HG03139 (cell line): ENCODE results near the gene RAP1GAP.
"Not testable (repeated sequence)": the region's sequence is repeated elsewhere in the genome, so short reads cannot be mapped to it uniquely, and the experiment has no call there.

ENCODE experiments used
- ATAC-seq: cut with Tn5 transposase; IDR thresholded peaks from one replicate; pipeline ENCODE4 v1.9.1; 2021; ENCODE audit not compliant: unreplicated experiment

RAP1GAP gene

GRCh38 chr1:21574466-21575151 is 94.5 kb downstream of the RAP1GAP start:
- ATAC-seq, result no peak

- no peak for ATAC-seq
These were observed 95.1 kb downstream of the RAP1GAP start for GRCh38 chr1:21573971-21574465.

- no peak for ATAC-seq
These were observed 95.7 kb downstream of the RAP1GAP start for GRCh38 chr1:21573475-21573874.

GRCh38 chr1:21572735-21573277 is 96.4 kb downstream of the RAP1GAP start:
- no peak for ATAC-seq

- no peak for ATAC-seq
These were observed 96.9 kb downstream of the RAP1GAP start for GRCh38 chr1:21572221-21572620.

GRCh38 chr1:21570885-21571284 is 98.3 kb downstream of the RAP1GAP start:
- ATAC-seq, result no peak

GRCh38 chr1:21570528-21570875 is 98.7 kb downstream of the RAP1GAP start:
- ATAC-seq, result no peak

- ATAC-seq, result no peak
These were observed 99.2 kb downstream of the RAP1GAP start for GRCh38 chr1:21569820-21570527.

GRCh38 chr1:21568809-21569385 is 100.3 kb downstream of the RAP1GAP start:
- no peak for ATAC-seq

GRCh38 chr1:21568006-21568746 is 101.0 kb downstream of the RAP1GAP start:
- no peak for ATAC-seq

- ATAC-seq, result no peak
These were observed 101.7 kb downstream of the RAP1GAP start for GRCh38 chr1:21567241-21568005.

GRCh38 chr1:21566361-21566760 is 102.8 kb downstream of the RAP1GAP start:
- ATAC-seq, result not testable (repeated sequence)

GRCh38 chr1:21565285-21565684 is 103.9 kb downstream of the RAP1GAP start:
- ATAC-seq, result no peak

GRCh38 chr1:21564521-21565095 is 104.5 kb downstream of the RAP1GAP start:
- no peak for ATAC-seq

- ATAC-seq, result no peak
These were observed 105.2 kb downstream of the RAP1GAP start for GRCh38 chr1:21563971-21564370.

GRCh38 chr1:21562896-21563295 is 106.3 kb downstream of the RAP1GAP start:
- ATAC-seq, result no peak

GRCh38 chr1:21560916-21561638 is 108.1 kb downstream of the RAP1GAP start:
- ATAC-seq, result no peak

- no peak for ATAC-seq
These were observed 109.2 kb downstream of the RAP1GAP start for GRCh38 chr1:21559788-21560567.
